ENCODE results near the gene ENHO.

DNA sequence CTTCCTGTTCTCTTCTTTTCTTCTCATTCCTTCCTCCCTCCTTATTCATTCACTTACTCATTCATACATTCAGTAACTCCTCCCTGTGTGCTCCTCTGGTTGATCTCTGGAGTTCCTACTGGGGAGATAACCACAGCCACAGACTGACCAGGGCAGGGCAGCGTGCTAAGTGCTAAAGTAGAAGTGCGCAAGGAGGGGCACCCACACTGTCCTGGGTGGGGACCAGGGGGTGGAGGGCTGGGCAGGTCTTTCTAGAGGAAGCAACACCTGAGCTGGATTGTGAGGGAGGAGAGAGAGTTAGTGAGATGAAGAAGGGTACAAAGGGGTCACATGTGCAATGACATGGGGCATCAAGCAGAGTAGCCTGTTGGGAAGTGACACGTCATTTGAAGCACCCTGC lies 13.8 kb downstream of the ENHO start:
- TF ChIP-seq POLR2A (IDR thresholded peaks at IDR 0.05) (no peak), POLR2AphosphoS5 (IDR thresholded peaks at IDR 0.05) (no peak), EP300 (IDR thresholded peaks at IDR 0.05) (no peak)
- TF ChIP-seq, protein P1, sequence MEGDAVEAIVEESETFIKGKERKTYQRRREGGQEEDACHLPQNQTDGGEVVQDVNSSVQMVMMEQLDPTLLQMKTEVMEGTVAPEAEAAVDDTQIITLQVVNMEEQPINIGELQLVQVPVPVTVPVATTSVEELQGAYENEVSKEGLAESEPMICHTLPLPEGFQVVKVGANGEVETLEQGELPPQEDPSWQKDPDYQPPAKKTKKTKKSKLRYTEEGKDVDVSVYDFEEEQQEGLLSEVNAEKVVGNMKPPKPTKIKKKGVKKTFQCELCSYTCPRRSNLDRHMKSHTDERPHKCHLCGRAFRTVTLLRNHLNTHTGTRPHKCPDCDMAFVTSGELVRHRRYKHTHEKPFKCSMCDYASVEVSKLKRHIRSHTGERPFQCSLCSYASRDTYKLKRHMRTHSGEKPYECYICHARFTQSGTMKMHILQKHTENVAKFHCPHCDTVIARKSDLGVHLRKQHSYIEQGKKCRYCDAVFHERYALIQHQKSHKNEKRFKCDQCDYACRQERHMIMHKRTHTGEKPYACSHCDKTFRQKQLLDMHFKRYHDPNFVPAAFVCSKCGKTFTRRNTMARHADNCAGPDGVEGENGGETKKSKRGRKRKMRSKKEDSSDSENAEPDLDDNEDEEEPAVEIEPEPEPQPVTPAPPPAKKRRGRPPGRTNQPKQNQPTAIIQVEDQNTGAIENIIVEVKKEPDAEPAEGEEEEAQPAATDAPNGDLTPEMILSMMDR (IDR thresholded peaks at IDR 0.05): no peak

Measured in suprapubic skin (tissue), 4 donors.